Motor neuron (in vitro differentiated cells): ENCODE results near the gene SRGAP2C. TPM values are rescaled to one million over a fixed set of nuclear protein-coding genes. Genes with fewer than 3 reads are reported as not detected.
"Not testable (repeated sequence)": the region's sequence is repeated elsewhere in the genome, so short reads cannot be mapped to it uniquely, and the experiment has no call there.

Source experiments
- ATAC-seq, 8 experiments: fragments of 200-7000 bp; cut with Tn5 transposase; replicated peaks in 6 of 8; 2 replicates each; pipeline ENCODE4 v1.8.0; 2021; ENCODE audit warnings: mild to moderate bottlenecking in 8 of 8, moderate library complexity in 8 of 8
- H3K27ac ChIP-seq, 2 donors: fragments of 250-450 bp; sonication (Bioruptor Pico); 2 replicates each; pipeline ENCODE4 v1.9.0; 2021; ENCODE audit warnings: antibody characterized with exemption in 2 of 2, mild to moderate bottlenecking in 2 of 2, moderate library complexity in 1 of 2
- H3K4me1 ChIP-seq, 2 donors: fragments of 250-450 bp; sonication (Bioruptor Pico); replicated peaks in 1 of 2; 2 replicates each; pipeline ENCODE4 v1.6.1; 2021; ENCODE audit warnings: antibody characterized with exemption in 2 of 2, mild to moderate bottlenecking in 2 of 2, moderate library complexity in 1 of 2
- H3K4me3 ChIP-seq, 5 donors: fragments of 250-450 bp; sonication (Bioruptor Pico); 2 replicates each; pipeline ENCODE4 v1.9.0; 2021; ENCODE audit warnings: antibody characterized with exemption in 5 of 5, mild to moderate bottlenecking in 5 of 5, moderate library complexity in 4 of 5
- WGBS, 10 experiments: fragments of 450-650 bp; shearing (Covaris generic); methylation state at CpG; one replicate each; pipeline ENCODE4 v1.0.0; 2022; 5-methylcytosine and 5-hydroxymethylcytosine counted together
- in situ Hi-C, 9 experiments: fragments of 400-800 bp; cut with MboI; loops; one replicate each; pipeline ENCODE4 v1.15.0; 2021; ENCODE audit warnings: low sequenced_read_pairs in 9 of 9, low pct_unique_long_range_greater_than_20kb in 2 of 9; ENCODE audit not compliant: unreplicated experiment in 9 of 9
- total RNA-seq, 8 experiments: library from RNA; unstranded; fragments of 300-600 nt; gene quantifications; 2 replicates each; pipeline versions ENCODE4 v1.2.3 to v1.2.4, GENCODE V29; 2022

SRGAP2C gene
- total RNA-seq, 8 experiments from 2014 or later, result 11.4 to 26.6 (median 16.4) TPM

- in situ Hi-C loops, H3K4me1 ChIP-seq, H3K27ac ChIP-seq, H3K4me3 ChIP-seq: not testable (repeated sequence)
- peak in 3 of 8 experiments; percentile 21 to 74 (median 67) for ATAC-seq
- WGBS, 10 experiments, result no CpG with 5 or more reads among the region's 2 CpGs
Measured at GRCh38 chr1:121258134-121258533, 73.4 kb downstream of the SRGAP2C start.

GRCh38 chr1:121260205-121260604, 75.4 kb downstream of the SRGAP2C start:
- H3K4me3 ChIP-seq, ATAC-seq, H3K4me1 ChIP-seq, H3K27ac ChIP-seq, in situ Hi-C loops: not testable (repeated sequence)
- no CpG with 5 or more reads among the region's 2 CpGs for WGBS, 10 experiments

GRCh38 chr1:121262163-121262562, 77.4 kb downstream of the SRGAP2C start:
- in situ Hi-C loops, H3K27ac ChIP-seq, H3K4me1 ChIP-seq, H3K4me3 ChIP-seq: not testable (repeated sequence)
- peak in 4 of 8 experiments; percentile 19 to 42 (median 24) for ATAC-seq
- WGBS, 10 experiments, result no CpG with 5 or more reads among the region's 2 CpGs

GRCh38 chr1:121263789-121264244, 79.0 kb downstream of the SRGAP2C start:
- ATAC-seq, result peak in 4 of 8 experiments; percentile 49 to 92 (median 76)
- H3K4me1 ChIP-seq, H3K27ac ChIP-seq, in situ Hi-C loops, H3K4me3 ChIP-seq: not testable (repeated sequence)
- WGBS, 10 experiments, result no CpG with 5 or more reads among the region's 1 CpG

- WGBS, 10 experiments, result no CpG with 5 or more reads among the region's 4 CpGs
- H3K4me1 ChIP-seq, ATAC-seq, H3K27ac ChIP-seq, in situ Hi-C loops, H3K4me3 ChIP-seq: not testable (repeated sequence)
Measured at GRCh38 chr1:121267072-121267471, 82.3 kb downstream of the SRGAP2C start.

GRCh38 chr1:121269309-121269708, 84.5 kb downstream of the SRGAP2C start:
- H3K4me1 ChIP-seq, ATAC-seq, in situ Hi-C loops, H3K4me3 ChIP-seq, H3K27ac ChIP-seq: not testable (repeated sequence)
- no CpG with 5 or more reads among the region's 1 CpG for WGBS, 10 experiments

GRCh38 chr1:121269973-121270372, 85.2 kb downstream of the SRGAP2C start:
- no CpG with 5 or more reads among the region's 3 CpGs for WGBS, 10 experiments
- peak in 2 of 8 experiments; percentile 44 to 50 for ATAC-seq
- in situ Hi-C loops, H3K27ac ChIP-seq, H3K4me3 ChIP-seq, H3K4me1 ChIP-seq: not testable (repeated sequence)

- H3K4me3 ChIP-seq, in situ Hi-C loops, ATAC-seq: not testable (repeated sequence)
Measured at GRCh38 chr1:121271143-121271715, 86.5 kb downstream of the SRGAP2C start.

GRCh38 chr1:121275435-121275834, 90.7 kb downstream of the SRGAP2C start:
- in situ Hi-C loops, ATAC-seq, H3K4me1 ChIP-seq, H3K27ac ChIP-seq, H3K4me3 ChIP-seq: not testable (repeated sequence)
- WGBS, 10 experiments, result 20% methylated on average over 1 of the region's 2 CpGs; no CpG with 5 or more reads in 9 of the 10 experiments

More at GRCh38 chr1:121271143-121271715, 86.5 kb downstream of the SRGAP2C start:
- no CpG with 5 or more reads among the region's 4 CpGs for WGBS, 10 experiments
- not testable (repeated sequence) for H3K4me1 ChIP-seq, H3K27ac ChIP-seq

GRCh38 chr1:121278202-121278601, 93.4 kb downstream of the SRGAP2C start:
- ATAC-seq, H3K27ac ChIP-seq, H3K4me3 ChIP-seq, H3K4me1 ChIP-seq, in situ Hi-C loops: not testable (repeated sequence)
- no CpG with 5 or more reads among the region's 3 CpGs for WGBS, 10 experiments

- H3K4me1 ChIP-seq, H3K27ac ChIP-seq, H3K4me3 ChIP-seq, in situ Hi-C loops: not testable (repeated sequence)
- ATAC-seq, result peak in 4 of 8 experiments; percentile 7 to 54 (median 24)
- no CpG with 5 or more reads among the region's 4 CpGs for WGBS, 10 experiments
Measured at GRCh38 chr1:121278777-121279547, 94.2 kb downstream of the SRGAP2C start.

GRCh38 chr1:121279548-121279898, 94.7 kb downstream of the SRGAP2C start:
- ATAC-seq, result peak in 4 of 8 experiments; percentile 10 to 80 (median 58)
- H3K27ac ChIP-seq, H3K4me3 ChIP-seq, in situ Hi-C loops, H3K4me1 ChIP-seq: not testable (repeated sequence)
- no CpG with 5 or more reads among the region's 4 CpGs for WGBS, 10 experiments

GRCh38 chr1:121280699-121281317, 96.0 kb downstream of the SRGAP2C start:
- in situ Hi-C loops, H3K4me1 ChIP-seq, H3K27ac ChIP-seq, H3K4me3 ChIP-seq: not testable (repeated sequence)
- peak in 4 of 8 experiments; percentile 36 to 73 (median 58) for ATAC-seq
- no CpG with 5 or more reads among the region's 5 CpGs for WGBS, 10 experiments
